WTC11 (cell line): ENCODE measurements around the gene WFS1.

ENCODE experiments used
- ATF1 ChIP-seq: sonication (generic); formaldehyde crosslinking; IDR thresholded peaks from 2 replicates; pipeline ENCODE4 v1.8.1; 2023; ENCODE audit warnings: mild to moderate bottlenecking, moderate library complexity, missing genetic modification reagents
- CREB1 ChIP-seq: sonication (generic); formaldehyde crosslinking; IDR thresholded peaks from 2 replicates; pipeline ENCODE4 v1.8.0; 2023; ENCODE audit warnings: mild to moderate bottlenecking, missing genetic modification reagents
- CTCF ChIP-seq: fragments of 200-600 bp; IDR thresholded peaks from 2 replicates; pipeline ENCODE4 v1.8.0; 2022; ENCODE audit warnings: antibody characterized with exemption
- ELF4 ChIP-seq: sonication (generic); formaldehyde crosslinking; IDR thresholded peaks from 2 replicates; pipeline ENCODE4 v1.8.1; 2022; ENCODE audit warnings: low read depth, mild to moderate bottlenecking, moderate library complexity, missing genetic modification reagents
- ESRRA ChIP-seq: sonication (generic); formaldehyde crosslinking; IDR thresholded peaks from 2 replicates; pipeline ENCODE4 v1.8.1; 2022; ENCODE audit warnings: mild to moderate bottlenecking, missing genetic modification reagents, borderline replicate concordance
- JAZF1 ChIP-seq: fragments of 250-450 bp; sonication (Bioruptor Pico); IDR thresholded peaks from 2 replicates; pipeline ENCODE4 v1.9.0; 2021; ENCODE audit warnings: moderate library complexity, mild to moderate bottlenecking, inconsistent platforms
- PRDM15 ChIP-seq: sonication (generic); formaldehyde crosslinking; IDR thresholded peaks from 2 replicates; pipeline ENCODE4 v1.8.0; 2022; ENCODE audit warnings: missing genetic modification reagents
- SMAD3 ChIP-seq: sonication (generic); formaldehyde crosslinking; IDR thresholded peaks from 2 replicates; pipeline ENCODE4 v1.8.0; 2022; ENCODE audit warnings: missing genetic modification reagents, mild to moderate bottlenecking, borderline replicate concordance
- SOX15 ChIP-seq: fragments of 250-450 bp; sonication (Bioruptor Pico); IDR thresholded peaks from 2 replicates; pipeline ENCODE4 v1.9.0; 2021; ENCODE audit warnings: mild to moderate bottlenecking
- SP1 ChIP-seq: sonication (generic); formaldehyde crosslinking; conservative IDR thresholded peaks from 2 replicates; pipeline ENCODE4 v1.8.1; 2022; ENCODE audit warnings: missing genetic modification reagents
- TF ChIP-seq, protein P1 (sequence below): sonication (generic); formaldehyde crosslinking; IDR thresholded peaks from 2 replicates; pipeline ENCODE4 v1.8.1; 2023; ENCODE audit warnings: mild to moderate bottlenecking, missing genetic modification reagents, moderate library complexity
- TF ChIP-seq, protein P2 (sequence below): sonication (generic); formaldehyde crosslinking; IDR thresholded peaks from 2 replicates; pipeline ENCODE4 v1.8.0; 2022; ENCODE audit warnings: mild to moderate bottlenecking, missing genetic modification reagents
- TF ChIP-seq, protein P3 (sequence below): sonication (generic); formaldehyde crosslinking; IDR thresholded peaks from 2 replicates; pipeline ENCODE4 v1.8.0; 2023; ENCODE audit warnings: missing genetic modification reagents

- TF ChIP-seq CREB1 (CRISPR knock-in tag) = no peak
- no peak for TF ChIP-seq CTCF
- no peak for TF ChIP-seq ATF1
- TF ChIP-seq, protein P1, sequence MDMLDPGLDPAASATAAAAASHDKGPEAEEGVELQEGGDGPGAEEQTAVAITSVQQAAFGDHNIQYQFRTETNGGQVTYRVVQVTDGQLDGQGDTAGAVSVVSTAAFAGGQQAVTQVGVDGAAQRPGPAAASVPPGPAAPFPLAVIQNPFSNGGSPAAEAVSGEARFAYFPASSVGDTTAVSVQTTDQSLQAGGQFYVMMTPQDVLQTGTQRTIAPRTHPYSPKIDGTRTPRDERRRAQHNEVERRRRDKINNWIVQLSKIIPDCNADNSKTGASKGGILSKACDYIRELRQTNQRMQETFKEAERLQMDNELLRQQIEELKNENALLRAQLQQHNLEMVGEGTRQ (CRISPR knock-in tag) = no peak
- TF ChIP-seq SP1 (CRISPR knock-in tag) = no peak
- no peak for TF ChIP-seq ELF4 (CRISPR knock-in tag)
- TF ChIP-seq PRDM15 (CRISPR knock-in tag) = no peak
- TF ChIP-seq, protein P2, sequence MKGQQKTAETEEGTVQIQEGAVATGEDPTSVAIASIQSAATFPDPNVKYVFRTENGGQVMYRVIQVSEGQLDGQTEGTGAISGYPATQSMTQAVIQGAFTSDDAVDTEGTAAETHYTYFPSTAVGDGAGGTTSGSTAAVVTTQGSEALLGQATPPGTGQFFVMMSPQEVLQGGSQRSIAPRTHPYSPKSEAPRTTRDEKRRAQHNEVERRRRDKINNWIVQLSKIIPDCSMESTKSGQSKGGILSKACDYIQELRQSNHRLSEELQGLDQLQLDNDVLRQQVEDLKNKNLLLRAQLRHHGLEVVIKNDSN = no peak
- TF ChIP-seq ESRRA (CRISPR knock-in tag) = no peak
- no peak for TF ChIP-seq JAZF1
- no peak for TF ChIP-seq SMAD3 (CRISPR knock-in tag)
- TF ChIP-seq, protein P3, sequence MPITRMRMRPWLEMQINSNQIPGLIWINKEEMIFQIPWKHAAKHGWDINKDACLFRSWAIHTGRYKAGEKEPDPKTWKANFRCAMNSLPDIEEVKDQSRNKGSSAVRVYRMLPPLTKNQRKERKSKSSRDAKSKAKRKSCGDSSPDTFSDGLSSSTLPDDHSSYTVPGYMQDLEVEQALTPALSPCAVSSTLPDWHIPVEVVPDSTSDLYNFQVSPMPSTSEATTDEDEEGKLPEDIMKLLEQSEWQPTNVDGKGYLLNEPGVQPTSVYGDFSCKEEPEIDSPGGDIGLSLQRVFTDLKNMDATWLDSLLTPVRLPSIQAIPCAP (CRISPR knock-in tag) = no peak
- no peak for TF ChIP-seq SOX15 (CRISPR knock-in tag)
Observed at GRCh38 chr4:6294705-6295421, 25.2 kb downstream of the WFS1 start.
